HUES48 (cell line): ENCODE measurements around the gene LRRC2.
A peak's percentile ranks its signal among the peaks of the same experiment; 100 is the strongest.
"Not testable (repeated sequence)": the region's sequence is repeated elsewhere in the genome, so short reads cannot be mapped to it uniquely, and the experiment has no call there.

Source experiments
- H3K27ac ChIP-seq: one replicate; pipeline ENCODE4 v1.7.0; 2013; ENCODE audit warnings: low read depth, low read length, inconsistent platforms
- H3K27me3 ChIP-seq: 2 replicates; pipeline ENCODE4 v1.6.1; 2013; ENCODE audit warnings: mild to moderate bottlenecking, low read length; ENCODE audit not compliant: control insufficient read depth, insufficient read depth
- H3K36me3 ChIP-seq: 2 replicates; pipeline ENCODE4 v1.6.1; 2013; ENCODE audit warnings: low read length; ENCODE audit not compliant: control insufficient read depth, insufficient read depth
- H3K4me1 ChIP-seq: 2 replicates; pipeline ENCODE4 v1.6.1; 2013; ENCODE audit warnings: mild to moderate bottlenecking, low read length; ENCODE audit not compliant: control insufficient read depth, insufficient read depth
- H3K4me3 ChIP-seq: 2 replicates; pipeline ENCODE4 v1.5.1; 2013; ENCODE audit warnings: mild to moderate bottlenecking, low read depth, low read length
- H3K9ac ChIP-seq: 2 replicates; pipeline ENCODE4 v1.6.1; 2013; ENCODE audit warnings: mild to moderate bottlenecking, low read depth, low read length, moderate library complexity
- H3K9me3 ChIP-seq: 2 replicates; pipeline ENCODE4 v1.6.1; 2013; ENCODE audit warnings: low read length; ENCODE audit not compliant: control insufficient read depth, insufficient read depth

LRRC2 gene

DNA sequence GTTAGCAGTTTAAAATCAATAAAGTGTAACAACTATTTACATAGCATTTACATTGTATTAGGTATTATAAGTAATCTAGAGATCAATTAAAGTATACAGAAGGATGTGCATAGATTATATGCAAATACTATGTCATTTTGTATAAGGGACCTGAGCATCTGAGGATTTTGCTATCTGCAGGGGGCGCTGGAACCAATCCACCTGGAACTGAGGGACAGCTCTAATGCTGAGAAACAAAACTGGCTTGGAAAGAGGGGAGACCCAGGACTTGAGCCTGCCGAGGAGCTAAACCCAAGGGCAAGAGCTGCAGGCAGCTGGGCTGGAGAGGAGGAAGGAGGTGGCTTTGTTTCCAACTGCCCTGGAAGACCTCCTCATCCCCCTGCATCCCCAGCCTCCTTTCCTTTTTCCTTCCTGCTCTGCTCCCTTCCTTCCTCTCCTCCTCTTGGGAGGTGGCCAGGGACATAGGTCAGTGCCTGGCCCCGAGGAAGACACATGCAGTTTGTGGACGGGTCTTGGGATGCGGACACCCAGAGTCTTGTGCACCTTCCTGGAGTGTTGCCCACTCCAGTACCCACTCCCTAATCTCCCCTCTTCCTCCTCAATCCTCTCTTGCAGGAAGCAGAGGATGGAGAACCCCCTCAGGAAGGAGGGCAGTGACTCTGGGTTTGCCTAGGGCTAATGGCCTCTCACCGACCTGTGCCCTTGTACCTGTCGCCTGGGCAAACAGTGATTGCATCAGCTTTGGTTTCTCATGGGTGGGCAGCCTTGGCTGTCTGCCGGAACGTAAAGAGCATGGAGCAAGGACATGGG lies 69.2 kb downstream of the LRRC2 start:
- Histone ChIP-seq H3K4me1 (peaks cover 14% of the 10 kb centered on the region), H3K27me3 (no peaks in the 10 kb centered on the region), H3K9me3 (peaks cover 6% of the 10 kb centered on the region), H3K9ac (no peak overlapping the region), H3K4me3 (no peak overlapping the region), H3K36me3 (no peaks in the 10 kb centered on the region), H3K27ac (peak overlapping the region; percentile 76)

GRCh38 chr3:46495901-46496456 lies 70.1 kb downstream of the LRRC2 start:
- Histone ChIP-seq H3K27ac (peak overlapping the region; percentile 76), H3K4me3 (no peak overlapping the region), H3K9ac (no peak overlapping the region), H3K9me3 (peaks cover 6% of the 10 kb centered on the region), H3K4me1 (peaks cover 14% of the 10 kb centered on the region), H3K36me3 (no peaks in the 10 kb centered on the region), H3K27me3 (no peaks in the 10 kb centered on the region)

DNA sequence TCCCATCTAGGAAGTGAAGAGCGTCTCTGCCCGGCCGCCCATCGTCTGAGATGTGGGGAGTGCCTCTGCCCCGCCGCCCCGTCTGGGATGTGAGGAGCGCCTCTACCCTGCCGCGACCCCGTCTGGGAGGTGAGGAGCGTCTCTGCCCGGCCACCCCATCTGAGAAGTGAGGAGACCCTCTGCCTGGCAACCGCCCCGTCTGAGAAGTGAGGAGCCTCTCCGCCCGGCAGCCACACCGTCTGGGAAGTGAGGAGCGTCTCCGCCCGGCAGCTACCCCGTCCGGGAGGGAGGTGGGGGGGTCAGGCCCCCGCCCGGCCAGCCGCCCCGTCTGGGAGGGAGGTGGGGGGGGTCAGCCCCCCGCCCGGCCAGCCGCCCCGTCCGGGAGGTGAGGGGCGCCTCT lies 71.6 kb downstream of the LRRC2 start:
- not testable (repeated sequence) for H3K9me3 ChIP-seq, H3K4me3 ChIP-seq, H3K27ac ChIP-seq, H3K36me3 ChIP-seq, H3K27me3 ChIP-seq, H3K9ac ChIP-seq
- peaks cover 14% of the 10 kb centered on the region for H3K4me1 ChIP-seq

- H3K36me3 ChIP-seq = no peaks in the 10 kb centered on the region
- no peak overlapping the region for H3K27ac ChIP-seq
- no peak overlapping the region for H3K4me3 ChIP-seq
- no peaks in the 10 kb centered on the region for H3K27me3 ChIP-seq
- H3K9ac ChIP-seq = no peak overlapping the region
- peaks cover 20% of the 10 kb centered on the region for H3K4me1 ChIP-seq
- H3K9me3 ChIP-seq = peaks cover 6% of the 10 kb centered on the region
Observed at GRCh38 chr3:46492890-46493547, 73.1 kb downstream of the LRRC2 start.

DNA sequence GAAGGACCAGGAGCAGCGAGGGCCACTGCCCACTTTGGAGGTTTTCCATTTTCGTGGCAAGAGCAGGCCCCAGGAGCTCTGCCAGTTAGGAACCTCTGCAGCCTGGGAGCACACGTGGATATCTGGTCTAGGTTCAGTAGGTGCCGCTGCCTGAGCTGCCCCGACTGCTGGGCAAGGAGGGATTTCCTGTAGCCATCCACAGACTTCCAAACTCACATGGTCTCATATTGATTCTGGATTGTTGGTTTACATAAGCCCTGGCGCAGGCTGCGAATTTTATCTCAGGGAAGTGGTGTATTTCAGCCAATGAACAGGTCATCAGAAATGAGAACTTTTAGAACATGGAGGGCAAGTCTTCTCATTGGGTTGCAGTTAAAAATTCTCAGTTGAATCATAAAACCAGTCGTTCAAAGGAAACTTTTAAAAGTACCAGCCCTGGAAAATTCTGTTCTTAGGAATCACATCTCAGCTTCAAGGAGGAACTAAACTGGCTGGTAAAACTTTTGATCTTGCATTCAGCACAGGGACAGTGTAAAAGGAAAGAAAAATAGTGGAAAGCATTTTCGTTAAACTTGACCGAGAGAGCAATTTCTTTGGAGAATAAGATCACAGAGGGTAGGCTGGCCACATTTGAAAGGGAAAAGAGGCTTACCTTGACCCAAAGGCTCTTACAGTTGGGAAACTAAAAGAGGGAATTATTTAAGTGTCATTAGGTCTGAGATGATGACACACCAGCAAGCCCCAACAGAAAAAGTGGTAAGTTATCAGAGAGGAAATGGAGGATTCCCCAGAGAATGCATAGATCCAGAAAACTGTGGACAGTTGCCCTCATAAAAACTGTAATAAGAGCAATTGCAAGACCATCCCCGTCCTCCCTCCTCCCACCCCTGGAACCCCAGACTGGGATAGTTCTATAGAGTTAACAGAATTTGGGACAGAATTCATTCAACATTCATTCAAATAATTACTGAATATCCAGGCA lies 74.7 kb downstream of the LRRC2 start:
- Histone ChIP-seq H3K27ac (no peak overlapping the region), H3K4me3 (no peak overlapping the region), H3K4me1 (peaks cover 14% of the 10 kb centered on the region), H3K36me3 (no peaks in the 10 kb centered on the region), H3K9ac (no peak overlapping the region), H3K9me3 (peaks cover 6% of the 10 kb centered on the region), H3K27me3 (no peaks in the 10 kb centered on the region)

DNA sequence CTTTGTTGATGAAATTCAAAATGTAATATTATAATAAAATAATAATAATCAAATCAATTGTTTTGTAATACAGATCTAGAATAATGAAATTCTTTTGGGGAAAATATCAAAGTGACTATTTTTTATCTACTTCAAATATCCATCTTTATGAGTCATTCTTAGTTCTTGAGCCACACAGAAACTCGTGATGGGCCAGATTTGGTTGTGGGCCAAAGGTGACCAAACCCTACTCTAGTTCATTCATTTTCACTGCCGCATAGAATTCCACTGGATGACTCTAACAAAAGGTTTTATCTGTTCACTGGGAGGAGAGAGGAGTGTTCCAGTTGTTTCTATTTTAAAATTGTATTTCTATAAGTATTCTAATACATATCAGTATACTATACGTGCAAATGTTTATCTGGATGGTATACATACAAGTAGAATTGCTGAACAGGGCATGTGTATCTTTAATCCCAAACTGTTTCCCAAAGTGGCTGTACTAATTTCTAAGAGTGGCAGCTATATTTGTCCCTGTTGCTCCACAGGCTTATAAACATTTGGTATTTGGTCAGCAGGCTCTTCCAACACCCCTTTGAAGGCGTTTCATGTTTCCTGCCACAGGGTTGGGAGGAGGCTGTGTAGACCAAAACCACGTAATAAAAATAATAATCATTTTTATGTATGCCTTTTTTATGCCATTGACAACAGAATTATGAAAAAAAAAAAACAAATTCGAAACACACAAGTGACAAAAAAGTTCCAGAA lies 75.6 kb downstream of the LRRC2 start:
- H3K27ac ChIP-seq = no peak overlapping the region
- H3K27me3 ChIP-seq = no peaks in the 10 kb centered on the region
- peaks cover 6% of the 10 kb centered on the region for H3K9me3 ChIP-seq
- H3K4me1 ChIP-seq = peaks cover 6% of the 10 kb centered on the region; the same call in 1 of the 2 replicates
- H3K36me3 ChIP-seq = no peaks in the 10 kb centered on the region
- no peak overlapping the region for H3K4me3 ChIP-seq
- H3K9ac ChIP-seq = no peak overlapping the region

GRCh38 chr3:46489875-46490274 lies 76.2 kb downstream of the LRRC2 start:
- Histone ChIP-seq H3K9ac (no peak overlapping the region), H3K9me3 (peaks cover 6% of the 10 kb centered on the region), H3K27ac (no peak overlapping the region), H3K4me3 (no peak overlapping the region), H3K27me3 (no peaks in the 10 kb centered on the region), H3K36me3 (no peaks in the 10 kb centered on the region), H3K4me1 (peaks cover 6% of the 10 kb centered on the region; the same call in 1 of the 2 replicates)

DNA sequence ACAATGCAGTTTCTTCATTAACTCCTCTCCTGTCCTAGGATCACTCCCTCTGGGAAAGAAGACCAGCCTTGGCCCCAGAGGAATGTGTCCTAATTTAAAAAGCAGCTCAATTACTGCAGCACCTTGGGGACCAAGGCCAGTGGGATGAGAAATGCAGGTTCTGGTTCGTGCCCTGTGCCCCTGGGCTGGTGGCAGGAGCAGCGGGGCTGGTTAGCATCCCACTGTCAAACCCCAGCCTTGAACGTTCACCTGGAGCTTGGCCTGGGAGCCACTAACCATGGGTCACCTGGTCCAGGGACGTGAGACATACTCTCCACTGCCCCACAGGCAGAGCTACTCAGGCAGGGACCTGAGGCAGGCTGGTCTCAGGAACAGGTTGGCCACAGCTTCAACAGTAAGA lies 76.7 kb downstream of the LRRC2 start:
- no peak overlapping the region for H3K27ac ChIP-seq
- no peak overlapping the region for H3K9ac ChIP-seq
- peaks cover 6% of the 10 kb centered on the region; the same call in 1 of the 2 replicates for H3K4me1 ChIP-seq
- H3K36me3 ChIP-seq = no peaks in the 10 kb centered on the region
- no peaks in the 10 kb centered on the region for H3K27me3 ChIP-seq
- H3K9me3 ChIP-seq = peaks cover 6% of the 10 kb centered on the region
- H3K4me3 ChIP-seq = no peak overlapping the region

DNA sequence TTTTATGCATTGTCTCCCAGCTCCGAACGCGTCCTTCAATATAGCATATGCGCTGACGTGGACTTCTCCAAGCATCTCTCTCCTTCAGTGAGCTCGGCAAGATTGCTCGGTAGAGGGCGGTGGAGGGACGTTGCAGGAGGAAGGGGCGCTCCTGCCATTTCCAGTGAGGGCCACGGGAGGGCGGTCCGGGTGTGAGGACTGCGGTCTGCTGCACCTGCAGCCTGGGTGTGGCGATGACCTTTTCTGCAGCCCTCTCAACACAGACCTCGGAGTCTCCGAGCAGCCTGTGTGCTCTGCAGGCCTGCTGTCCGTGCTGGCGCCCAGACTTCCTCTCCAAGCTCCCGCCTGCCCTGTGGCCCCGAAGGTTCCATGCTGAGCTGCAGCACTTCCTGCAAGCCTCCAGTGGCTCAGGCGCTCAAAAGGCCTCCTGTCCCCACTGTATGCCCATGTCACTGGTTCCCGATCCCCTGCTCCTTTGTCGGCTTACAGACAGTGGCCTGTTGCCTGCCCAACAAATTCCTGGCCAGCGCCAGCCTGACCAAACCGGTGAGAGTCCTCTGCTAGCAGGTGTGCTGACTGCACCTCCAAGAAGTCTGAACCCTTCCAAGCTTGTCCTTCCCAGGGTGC lies 77.3 kb downstream of the LRRC2 start:
- H3K9ac ChIP-seq = no peak overlapping the region
- peaks cover 6% of the 10 kb centered on the region; the same call in 1 of the 2 replicates for H3K4me1 ChIP-seq
- no peak overlapping the region for H3K27ac ChIP-seq

GRCh38 chr3:46485779-46486175 lies 80.3 kb downstream of the LRRC2 start:
- H3K36me3 ChIP-seq = no peaks in the 10 kb centered on the region
- H3K27me3 ChIP-seq = no peaks in the 10 kb centered on the region
- no peak overlapping the region for H3K9ac ChIP-seq
- no peaks in the 10 kb centered on the region for H3K9me3 ChIP-seq
- no peak overlapping the region for H3K27ac ChIP-seq
- H3K4me1 ChIP-seq = peaks cover 6% of the 10 kb centered on the region; the same call in 1 of the 2 replicates
- no peak overlapping the region for H3K4me3 ChIP-seq

More for the DNA sequence above, 77.3 kb downstream of the LRRC2 start:
- peaks cover 6% of the 10 kb centered on the region for H3K9me3 ChIP-seq
- no peak overlapping the region for H3K4me3 ChIP-seq
- no peaks in the 10 kb centered on the region for H3K36me3 ChIP-seq
- no peaks in the 10 kb centered on the region for H3K27me3 ChIP-seq
